Skin of body (tissue), 2 donors: Measurements from ENCODE around the gene HEMGN. TPM values are rescaled to one million over a fixed set of nuclear protein-coding genes. Genes with fewer than 3 reads are reported as not detected.

Experiments used
- DNase-seq: peaks from one replicate; lab custom pipeline; 2025; lab: John Stamatoyannopoulos, UW
- total RNA-seq: library from RNA; depleted of rRNA; stranded (reverse); fragments of >200 nt; gene quantifications from one replicate; pipeline ENCODE4 v1.2.3, GENCODE V29; 2014

The HEMGN gene
- total RNA-seq, 1 donor from 2014 or later, result 30.6 TPM

- DNase-seq, result no peak
These were observed 4.5 kb downstream of the HEMGN start for GRCh38 chr9:97933297-97933998.

GRCh38 chr9:97930972-97931371, 7.0 kb downstream of the HEMGN start:
- no peak for DNase-seq

DNA sequence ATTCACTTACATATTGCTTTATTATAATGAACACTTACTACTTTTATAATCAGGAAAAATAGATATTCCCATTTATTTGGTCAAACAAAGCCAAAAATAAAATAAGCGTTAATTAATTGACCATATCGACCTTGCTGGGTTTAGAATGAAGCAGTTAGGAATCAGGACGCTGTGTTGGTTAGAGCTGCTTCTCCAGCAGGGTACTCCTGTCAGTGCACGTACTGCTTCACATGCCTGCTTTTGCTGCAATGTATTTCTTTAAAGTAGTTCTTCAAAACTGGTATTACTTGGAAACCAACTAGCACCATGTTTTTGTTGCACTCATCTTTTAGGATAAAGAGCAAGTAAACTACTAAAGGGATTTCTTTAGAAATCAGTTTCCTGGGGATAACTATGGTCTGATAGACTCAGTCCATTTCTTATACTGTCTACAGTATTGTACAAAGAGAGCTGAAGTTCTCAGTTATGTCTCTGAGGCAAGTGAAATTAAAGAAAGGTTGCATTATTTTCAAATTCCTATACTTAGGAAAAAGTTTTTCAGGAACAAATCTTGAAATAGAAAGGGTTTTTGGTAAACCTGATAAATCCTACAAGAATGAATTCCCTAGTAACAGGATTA, 8.9 kb downstream of the HEMGN start:
- DNase-seq, result no peak

GRCh38 chr9:97925497-97926334, 12.3 kb downstream of the HEMGN start:
- DNase-seq, result no peak

DNA sequence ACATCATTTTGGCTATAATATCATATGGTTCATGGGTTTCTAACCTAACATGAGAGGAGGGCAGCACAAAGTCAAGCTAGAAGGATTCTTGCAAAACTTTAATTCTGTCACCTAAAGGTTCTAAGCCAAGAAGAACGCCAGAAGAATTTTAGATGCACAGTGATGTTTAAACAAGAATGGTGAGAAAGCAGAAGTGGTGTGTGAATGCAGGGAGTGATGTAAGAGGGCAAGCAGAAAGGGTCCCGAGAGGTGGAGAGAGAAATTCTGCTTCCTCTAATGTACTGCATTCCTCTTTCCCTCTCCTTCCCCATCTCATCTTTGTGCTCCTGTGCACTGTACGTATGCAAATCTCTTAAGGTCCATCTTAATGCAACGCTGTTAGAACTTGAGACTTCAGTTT, 13.6 kb downstream of the HEMGN start:
- DNase-seq, result no peak

DNA sequence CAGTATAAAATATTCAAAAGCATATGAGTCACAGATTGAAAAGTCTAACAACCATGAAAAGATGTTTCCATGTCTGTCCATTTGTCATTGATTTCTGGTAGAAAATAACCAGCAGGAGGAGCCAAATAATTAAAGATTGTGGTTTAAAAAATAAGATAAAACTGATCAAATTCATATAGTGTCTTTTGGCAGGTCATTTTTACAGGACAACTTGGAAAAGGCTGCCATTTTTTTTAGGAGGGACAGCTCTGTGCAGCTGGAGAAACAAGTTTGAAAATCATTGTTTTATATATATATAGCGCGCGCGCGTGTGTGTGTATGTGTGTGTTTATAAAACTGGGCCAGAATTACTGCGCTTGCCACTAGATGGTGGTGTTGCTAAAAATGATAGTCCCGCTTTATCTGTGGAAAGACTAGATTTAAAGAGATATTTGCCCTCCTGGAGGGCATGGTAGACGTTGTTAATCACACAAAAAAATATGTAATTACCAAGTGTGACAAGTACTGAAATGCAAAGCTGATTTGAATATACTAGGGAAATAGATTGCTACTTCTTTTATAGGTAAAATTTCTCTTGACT, 14.4 kb downstream of the HEMGN start:
- peak; percentile 75 for DNase-seq

GRCh38 chr9:97921959-97922724, 15.8 kb downstream of the HEMGN start, which contains the start of gene TRMO:
TSS of gene TRMO (minus strand) at chr9:97922500. CDS start at chr9:97922493, 7 bp downstream.
- peak; percentile 98 for DNase-seq

DNA sequence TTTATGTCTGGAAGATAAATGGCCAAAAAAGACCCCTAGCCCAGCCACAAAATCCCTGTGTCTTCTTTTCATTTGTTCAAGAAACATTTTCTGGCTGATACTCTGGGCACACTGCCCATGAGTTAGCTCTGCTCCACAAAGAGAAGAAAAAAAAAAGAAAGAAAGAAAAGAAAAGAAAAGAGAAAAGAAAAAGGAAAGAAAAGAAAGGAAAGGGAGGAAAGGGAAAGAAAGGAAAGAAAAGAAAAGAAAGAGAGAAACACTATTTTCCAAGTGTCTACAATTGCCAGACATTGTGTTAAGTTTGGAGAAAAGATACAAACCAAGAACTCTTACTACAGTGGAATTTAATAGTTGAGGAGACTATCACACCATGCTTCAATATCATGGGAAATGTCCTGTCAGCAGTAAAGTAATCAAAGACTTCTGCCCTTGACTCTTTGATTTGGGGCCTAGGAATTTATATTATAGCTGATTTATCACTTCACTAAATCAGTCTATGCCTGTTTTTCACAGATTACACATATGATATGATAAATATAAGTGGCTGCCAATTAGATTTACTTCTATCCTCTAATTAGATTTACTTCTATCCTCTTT, 18.7 kb downstream of the HEMGN start:
- DNase-seq, result no peak

GRCh38 chr9:97918611-97919010, 19.4 kb downstream of the HEMGN start:
- DNase-seq, result no peak

DNA sequence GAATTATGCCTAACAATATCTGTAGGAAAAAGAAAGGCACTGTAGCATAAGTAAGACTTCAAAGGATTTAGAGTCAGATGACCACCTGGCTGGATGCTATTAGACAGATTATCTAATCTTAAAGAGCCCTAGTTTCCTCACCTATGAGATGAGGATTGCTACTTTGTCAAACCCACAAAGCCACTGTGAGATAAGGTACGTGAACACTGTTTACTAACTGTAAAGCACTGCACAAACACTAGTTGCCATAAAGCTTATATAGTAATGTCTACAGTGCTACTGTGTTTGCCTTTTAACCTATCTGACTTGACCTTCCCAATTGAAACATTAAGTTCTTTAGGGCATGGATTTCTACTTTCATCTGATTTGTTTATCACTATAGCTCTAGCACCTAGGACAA, 26.0 kb downstream of the HEMGN start:
- DNase-seq, result no peak

- no peak for DNase-seq
These were observed 26.4 kb downstream of the HEMGN start for GRCh38 chr9:97911528-97911927.

DNA sequence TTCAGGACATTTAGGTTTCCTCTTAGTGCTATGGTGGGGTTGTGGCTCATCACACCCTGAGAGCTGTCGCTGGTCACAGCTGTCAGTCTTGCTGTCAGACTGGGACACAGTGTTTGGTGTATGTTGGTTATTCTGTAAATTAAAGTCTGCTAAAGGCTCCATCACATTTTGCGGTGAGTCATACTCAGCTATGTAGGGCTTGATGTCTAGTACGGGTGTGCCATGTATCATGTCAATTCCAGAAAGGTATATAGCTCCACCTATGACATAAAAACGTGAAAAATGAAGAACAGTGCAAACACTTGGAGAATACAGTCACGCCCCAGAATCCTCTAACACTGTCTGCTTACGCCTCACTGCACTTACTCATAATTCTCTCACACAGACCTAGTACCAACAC, 27.6 kb downstream of the HEMGN start:
- no peak for DNase-seq

DNA sequence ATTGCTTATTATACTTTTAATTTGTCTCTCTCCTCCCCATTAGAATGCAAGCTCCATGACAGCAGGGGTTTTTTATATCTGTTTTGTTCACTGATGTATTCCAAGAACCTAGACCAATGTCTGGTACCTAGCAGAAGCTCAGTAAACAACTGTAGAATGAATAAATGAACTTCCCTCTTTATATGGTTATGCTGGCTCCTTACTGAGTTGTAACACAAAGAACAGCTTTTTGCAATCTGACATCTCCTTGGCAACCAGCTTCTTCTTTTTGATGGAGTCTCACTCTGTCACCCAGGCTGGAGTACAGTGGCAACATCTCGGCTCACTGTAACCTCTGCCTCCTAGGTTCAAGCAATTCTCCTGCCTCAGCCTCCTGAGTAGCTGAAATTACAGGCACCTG, 29.3 kb downstream of the HEMGN start:
- DNase-seq, result no peak

- no peak for DNase-seq
These were observed 30.3 kb downstream of the HEMGN start for GRCh38 chr9:97907632-97908031.

DNA sequence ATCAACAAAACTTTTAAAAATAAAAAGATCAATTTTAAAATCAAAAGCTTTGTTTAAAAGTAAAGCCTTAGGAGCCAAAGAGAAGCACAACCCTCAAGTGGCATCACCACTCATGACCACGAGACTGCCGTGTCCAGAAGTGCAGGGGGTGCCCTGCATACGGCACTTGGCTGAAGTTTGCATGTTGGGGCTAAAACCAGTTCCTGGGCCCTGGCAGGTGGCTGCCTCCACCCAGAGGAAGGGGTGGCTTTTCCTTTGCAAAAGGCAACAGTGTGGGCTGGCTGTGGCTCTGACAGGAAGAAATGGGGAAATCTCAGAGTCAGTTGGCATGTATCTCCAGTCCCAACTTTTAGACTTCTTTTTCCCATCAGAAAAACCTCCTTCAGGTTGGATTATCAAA, 30.9 kb downstream of the HEMGN start:
- DNase-seq, result no peak

GRCh38 chr9:97906236-97906831, 31.6 kb downstream of the HEMGN start:
- DNase-seq, result no peak

DNA sequence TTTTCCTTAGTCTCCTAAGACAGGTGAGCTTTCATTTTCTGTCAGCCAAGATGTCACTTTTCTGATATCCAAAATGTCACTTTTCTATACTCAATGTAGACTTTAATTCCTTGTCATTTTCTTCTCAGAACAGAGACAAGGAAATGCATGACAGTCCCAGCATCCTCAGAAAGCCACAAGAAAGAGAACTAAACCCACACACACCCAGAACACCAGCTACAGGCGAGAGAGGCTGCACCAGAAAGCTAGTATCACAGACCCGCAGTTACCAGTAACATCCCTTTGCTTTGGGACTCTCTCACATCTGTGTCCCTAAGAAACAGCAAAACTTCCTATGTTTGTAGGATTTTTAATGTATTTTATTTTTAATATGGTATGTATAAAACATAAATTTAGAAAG, 32.7 kb downstream of the HEMGN start:
- no peak for DNase-seq

DNA sequence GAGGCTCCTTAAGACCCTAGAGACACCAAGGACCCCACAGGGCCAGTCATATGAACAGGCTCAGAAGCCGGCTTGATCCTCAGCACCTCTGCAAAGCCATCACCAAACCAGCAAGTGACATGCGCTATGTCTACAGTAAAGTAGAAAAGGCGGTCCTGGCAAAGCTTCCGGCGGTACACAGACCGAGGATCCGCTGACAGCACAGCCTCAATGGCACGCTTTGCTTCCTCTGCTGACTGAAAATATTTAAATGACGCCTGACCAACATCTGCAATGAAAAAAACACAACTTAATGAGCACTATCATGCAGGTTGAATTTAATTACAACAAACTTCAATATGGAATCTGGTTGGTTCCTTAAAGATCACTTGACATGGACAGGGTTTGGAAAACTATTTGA, 33.2 kb downstream of the HEMGN start:
- no peak for DNase-seq

DNA sequence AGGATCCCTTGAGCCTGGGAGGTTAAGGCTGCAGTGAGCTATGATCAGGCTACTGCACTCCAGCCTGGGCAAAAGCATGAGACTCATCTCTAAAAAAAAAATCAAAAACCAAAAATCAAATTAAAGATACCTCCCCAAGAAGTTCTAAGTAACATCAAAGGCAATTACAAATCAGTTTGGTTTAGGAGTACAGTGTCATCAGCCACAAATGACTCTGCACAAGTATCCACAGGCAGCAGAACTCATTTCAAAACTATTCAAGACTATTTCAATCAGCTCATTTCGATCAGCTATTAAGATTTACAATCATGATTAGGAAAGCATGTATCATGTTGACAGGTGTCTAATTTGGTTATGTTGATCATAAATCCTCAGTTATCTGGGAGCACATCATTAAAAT, 34.8 kb downstream of the HEMGN start:
- no peak for DNase-seq
